ENCODE results near the gene RTCB. TPM values are rescaled to one million over a fixed set of nuclear protein-coding genes. Genes with fewer than 3 reads are reported as not detected.
"Not testable (repeated sequence)": the region's sequence is repeated elsewhere in the genome, so short reads cannot be mapped to it uniquely, and the experiment has no call there.

RTCB gene
- polyA plus RNA-seq, 4 donors, result 75.7 to 206 (median 123) TPM

DNA sequence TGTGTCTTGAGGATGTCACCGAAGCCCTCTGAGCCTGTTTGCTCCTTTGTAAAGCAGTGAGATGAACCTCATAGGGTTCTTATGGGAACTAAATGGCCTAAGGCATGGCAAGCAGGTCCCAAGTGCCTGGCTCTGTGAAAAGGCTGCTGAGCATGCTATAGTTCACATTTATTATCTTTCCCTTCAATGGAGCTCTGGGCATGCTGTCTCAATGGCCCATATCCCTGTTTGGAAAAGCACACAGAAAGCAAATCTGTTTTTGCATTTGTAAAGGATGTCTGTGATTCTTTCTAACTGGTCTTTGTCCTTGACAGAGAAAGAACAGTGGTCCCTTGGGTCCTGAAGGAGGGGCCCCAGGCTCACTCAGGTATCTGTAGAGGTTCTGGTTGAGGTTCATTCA lies 26.4 kb downstream of the RTCB start:
- FAIRE-seq (no peak), DNase-seq (no peak)
- Histone ChIP-seq H3K27ac (ENCODE audit: low read depth in 1 of 3, low read length in 2 of 3) (no peak overlapping the region), H3K4me3 (ENCODE audit: low read depth in 1 of 3, low read length in 3 of 3) (no peak overlapping the region), H3K36me3 (ENCODE audit: control insufficient read depth in 3 of 3, insufficient read depth in 2 of 3, low read depth in 1 of 3, low read length in 3 of 3) (peaks cover 15 to 29% (median 26%) of the 10 kb centered on the region in 3 donors), H3K9me3 (ENCODE audit: control insufficient read depth in 2 of 2, insufficient read depth in 1 of 2, low read depth in 1 of 2, low read length in 1 of 2) (no peaks in the 10 kb centered on the region), H3K4me1 (ENCODE audit: control insufficient read depth in 3 of 3, insufficient read depth in 2 of 3, low read depth in 1 of 3, low read length in 2 of 3) (no peaks in the 10 kb centered on the region), H3K27me3 (ENCODE audit: control insufficient read depth in 3 of 3, insufficient read depth in 3 of 3, low read length in 3 of 3) (no peaks in the 10 kb centered on the region)
- 93 to 98% (median 95%) methylated on average over 1 of the region's 1 CpG for WGBS, 3 donors

DNA sequence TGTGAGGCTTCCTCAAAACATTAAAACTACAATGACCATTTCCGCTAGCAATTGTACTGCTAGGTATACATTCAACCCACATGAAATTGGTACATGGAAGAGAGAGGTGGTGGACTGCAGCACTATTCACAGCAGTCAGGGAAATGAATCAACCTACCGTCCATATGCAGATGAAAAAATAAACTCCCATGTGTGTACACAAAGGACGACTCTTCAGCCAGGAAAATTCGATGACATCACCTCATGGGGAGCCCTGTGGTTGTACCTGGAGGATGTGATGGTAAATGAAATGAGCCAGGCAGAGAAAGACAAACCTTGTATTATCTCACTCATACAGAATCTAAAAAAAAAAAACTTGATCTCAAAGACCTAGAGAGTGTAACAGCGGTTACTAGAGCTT lies 31.1 kb downstream of the RTCB start:
- FAIRE-seq (no peak), DNase-seq (no peak)
- H3K4me1 ChIP-seq (ENCODE audit: control insufficient read depth in 3 of 3, insufficient read depth in 2 of 3, low read depth in 1 of 3, low read length in 2 of 3), result no peaks in the 10 kb centered on the region
- no peaks in the 10 kb centered on the region for H3K27me3 ChIP-seq (ENCODE audit: control insufficient read depth in 3 of 3, insufficient read depth in 3 of 3, low read length in 3 of 3)
- no peak overlapping the region for H3K27ac ChIP-seq (ENCODE audit: low read depth in 1 of 3, low read length in 2 of 3)
- 59 to 65% (median 59%) methylated on average over 5 of the region's 5 CpGs for WGBS, 3 donors
- peaks cover 0 to 7% (median 1%) of the 10 kb centered on the region in 3 donors for H3K36me3 ChIP-seq (ENCODE audit: control insufficient read depth in 3 of 3, insufficient read depth in 2 of 3, low read depth in 1 of 3, low read length in 3 of 3)
- no peaks in the 10 kb centered on the region for H3K9me3 ChIP-seq (ENCODE audit: control insufficient read depth in 2 of 2, insufficient read depth in 1 of 2, low read depth in 1 of 2, low read length in 1 of 2)
- no peak overlapping the region for H3K4me3 ChIP-seq (ENCODE audit: low read depth in 1 of 3, low read length in 3 of 3)

DNA sequence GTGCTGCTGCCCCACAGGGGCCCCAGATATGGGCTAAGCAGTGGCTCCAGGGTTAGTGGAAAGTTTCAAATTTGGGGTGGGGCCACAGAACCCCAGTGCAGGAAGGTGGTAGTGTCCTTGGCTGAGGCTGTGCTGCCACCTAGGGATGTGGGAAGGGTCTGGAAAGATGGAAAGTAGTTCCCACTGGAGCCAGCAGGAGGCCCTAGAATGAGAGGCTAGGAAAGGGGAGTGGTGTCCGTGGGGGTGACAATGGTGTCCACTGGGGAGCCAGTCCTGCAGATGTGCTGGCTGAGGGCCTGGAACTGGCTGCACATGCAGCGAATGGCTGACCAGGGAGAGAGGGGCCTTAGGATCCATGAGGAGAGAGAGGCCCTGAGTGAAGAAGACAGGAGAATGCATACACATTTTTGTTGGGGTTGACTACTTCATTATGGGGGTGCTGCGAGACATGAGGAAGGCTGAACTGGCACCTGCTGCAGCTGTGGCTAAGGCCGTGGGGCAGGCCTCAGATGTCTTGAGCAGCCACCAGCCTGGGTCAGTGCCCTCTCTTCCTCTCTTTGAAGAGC lies 33.3 kb downstream of the RTCB start:
- 45 to 57% (median 51%) methylated on average over 3 to 4 of the region's 4 CpGs for WGBS, 3 donors
- Histone ChIP-seq H3K4me3 (ENCODE audit: low read depth in 1 of 3, low read length in 3 of 3) (no peak overlapping the region), H3K27me3 (ENCODE audit: control insufficient read depth in 3 of 3, insufficient read depth in 3 of 3, low read length in 3 of 3) (no peaks in the 10 kb centered on the region), H3K27ac (ENCODE audit: low read depth in 1 of 3, low read length in 2 of 3) (no peak overlapping the region), H3K36me3 (ENCODE audit: control insufficient read depth in 3 of 3, insufficient read depth in 2 of 3, low read depth in 1 of 3, low read length in 3 of 3) (no peaks in the 10 kb centered on the region), H3K9me3 (ENCODE audit: control insufficient read depth in 2 of 2, insufficient read depth in 1 of 2, low read depth in 1 of 2, low read length in 1 of 2) (no peaks in the 10 kb centered on the region), H3K4me1 (ENCODE audit: control insufficient read depth in 3 of 3, insufficient read depth in 2 of 3, low read depth in 1 of 3, low read length in 2 of 3) (no peaks in the 10 kb centered on the region)
- DNase-seq (peak; percentile 46 to 59), FAIRE-seq (no peak)

DNA sequence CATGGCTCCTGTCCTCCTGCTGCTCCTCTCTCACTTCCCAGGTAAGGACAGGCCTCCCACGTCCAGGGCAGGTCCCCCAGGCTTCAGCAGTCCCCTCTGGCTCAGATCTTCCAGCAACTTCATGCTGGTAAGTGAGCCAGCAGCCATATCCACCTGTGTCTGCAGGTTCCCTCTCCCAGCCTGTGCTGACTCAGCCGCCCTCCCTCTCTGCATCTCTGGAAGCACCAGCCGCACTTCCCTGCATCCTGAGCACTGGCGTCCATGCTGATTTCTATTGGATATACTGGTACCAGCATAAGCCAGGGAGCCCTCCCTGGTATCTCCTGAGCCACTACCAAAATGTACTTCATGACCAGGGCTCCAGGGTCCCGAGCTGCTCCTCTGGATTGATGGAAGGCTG lies 35.4 kb downstream of the RTCB start:
- Histone ChIP-seq H3K27ac (ENCODE audit: low read depth in 1 of 3, low read length in 2 of 3) (no peak overlapping the region), H3K9me3 (ENCODE audit: control insufficient read depth in 2 of 2, insufficient read depth in 1 of 2, low read depth in 1 of 2, low read length in 1 of 2) (no peaks in the 10 kb centered on the region), H3K27me3 (ENCODE audit: control insufficient read depth in 3 of 3, insufficient read depth in 3 of 3, low read length in 3 of 3) (no peaks in the 10 kb centered on the region), H3K4me1 (ENCODE audit: control insufficient read depth in 3 of 3, insufficient read depth in 2 of 3, low read depth in 1 of 3, low read length in 2 of 3) (no peaks in the 10 kb centered on the region), H3K36me3 (ENCODE audit: control insufficient read depth in 3 of 3, insufficient read depth in 2 of 3, low read depth in 1 of 3, low read length in 3 of 3) (no peaks in the 10 kb centered on the region), H3K4me3 (ENCODE audit: low read depth in 1 of 3, low read length in 3 of 3) (no peak overlapping the region)
- DNase-seq (no peak), FAIRE-seq (no peak)
- 70 to 79% (median 78%) methylated on average over 5 of the region's 5 CpGs for WGBS, 3 donors

DNA sequence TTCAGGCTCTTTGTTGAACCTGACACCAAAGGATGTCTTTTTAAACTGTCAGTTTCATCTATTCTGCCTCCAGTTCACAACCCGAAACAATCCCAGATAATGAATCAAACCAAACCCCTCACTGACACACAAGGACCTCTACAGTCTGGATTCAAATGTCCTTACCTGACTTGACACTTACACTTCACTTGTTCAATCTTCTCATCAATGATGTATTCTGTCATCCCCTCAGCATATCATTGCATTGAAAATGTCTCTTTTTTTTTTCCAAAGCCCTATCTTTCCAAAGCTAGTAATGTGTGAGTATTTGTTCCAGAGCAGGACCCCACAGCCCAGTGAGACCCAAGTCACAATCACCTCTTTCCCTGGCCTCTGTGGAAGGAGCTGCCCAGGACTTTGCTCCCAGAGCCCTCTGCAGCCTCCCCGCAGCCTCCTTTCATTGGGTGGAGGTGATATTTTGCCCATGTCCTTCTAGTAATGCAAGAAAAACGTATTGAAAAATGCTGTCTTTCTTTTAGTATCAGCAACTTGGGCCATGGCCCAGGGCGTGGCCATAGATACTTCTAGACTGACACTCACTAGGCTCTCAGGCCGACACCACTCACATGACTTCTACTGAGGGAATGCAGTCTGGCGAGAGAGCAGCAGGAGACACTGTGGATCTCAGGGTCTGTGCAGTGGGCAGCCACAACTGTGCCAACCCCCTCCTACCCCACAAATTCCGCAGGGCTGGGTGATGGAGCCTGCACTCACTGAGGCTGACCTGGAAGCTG lies 36.2 kb downstream of the RTCB start:
- no peak overlapping the region for H3K4me3 ChIP-seq (ENCODE audit: low read depth in 1 of 3, low read length in 3 of 3)
- no peaks in the 10 kb centered on the region for H3K4me1 ChIP-seq (ENCODE audit: control insufficient read depth in 3 of 3, insufficient read depth in 2 of 3, low read depth in 1 of 3, low read length in 2 of 3)
- H3K36me3 ChIP-seq (ENCODE audit: control insufficient read depth in 3 of 3, insufficient read depth in 2 of 3, low read depth in 1 of 3, low read length in 3 of 3), result no peaks in the 10 kb centered on the region
- WGBS, 3 donors, result 70 to 80% (median 73%) methylated on average over 7 of the region's 7 CpGs
- FAIRE-seq, result no peak
- DNase-seq, result no peak
- no peak overlapping the region for H3K27ac ChIP-seq (ENCODE audit: low read depth in 1 of 3, low read length in 2 of 3)
- no peaks in the 10 kb centered on the region for H3K9me3 ChIP-seq (ENCODE audit: control insufficient read depth in 2 of 2, insufficient read depth in 1 of 2, low read depth in 1 of 2, low read length in 1 of 2)
- no peaks in the 10 kb centered on the region for H3K27me3 ChIP-seq (ENCODE audit: control insufficient read depth in 3 of 3, insufficient read depth in 3 of 3, low read length in 3 of 3)

DNA sequence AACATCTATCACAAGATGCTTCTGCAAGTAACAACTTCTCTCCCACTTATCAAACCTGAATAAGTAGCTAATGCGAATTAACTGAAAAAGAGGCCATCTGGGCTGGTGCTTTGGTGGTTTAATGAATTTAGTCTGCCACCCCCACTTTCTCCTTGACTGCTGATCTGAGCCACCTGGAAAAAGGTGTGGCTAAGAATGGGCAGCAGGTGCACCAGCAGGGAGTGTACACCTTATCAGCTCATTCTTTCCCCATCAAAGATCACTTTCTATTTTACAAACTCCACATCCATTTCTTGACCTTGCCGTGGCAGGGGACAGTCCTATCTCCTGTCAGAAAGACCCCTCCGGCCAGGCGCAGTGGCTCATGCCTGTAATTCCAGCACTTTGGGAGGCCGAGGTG lies 47.8 kb downstream of the RTCB start:
- WGBS, 3 donors, result 5 to 61% (median 39%) methylated on average over 5 of the region's 5 CpGs
- no peak overlapping the region for H3K4me3 ChIP-seq (ENCODE audit: low read depth in 1 of 3, low read length in 3 of 3)
- DNase-seq (peak; percentile 32 to 70), FAIRE-seq (no peak)
- H3K36me3 ChIP-seq (ENCODE audit: control insufficient read depth in 3 of 3, insufficient read depth in 2 of 3, low read depth in 1 of 3, low read length in 3 of 3), result no peaks in the 10 kb centered on the region
- no peaks in the 10 kb centered on the region for H3K9me3 ChIP-seq (ENCODE audit: control insufficient read depth in 2 of 2, insufficient read depth in 1 of 2, low read depth in 1 of 2, low read length in 1 of 2)
- no peaks in the 10 kb centered on the region for H3K27me3 ChIP-seq (ENCODE audit: control insufficient read depth in 3 of 3, insufficient read depth in 3 of 3, low read length in 3 of 3)
- no peaks in the 10 kb centered on the region for H3K4me1 ChIP-seq (ENCODE audit: control insufficient read depth in 3 of 3, insufficient read depth in 2 of 3, low read depth in 1 of 3, low read length in 2 of 3)
- H3K27ac ChIP-seq (ENCODE audit: low read depth in 1 of 3, low read length in 2 of 3), result no peak overlapping the region

DNA sequence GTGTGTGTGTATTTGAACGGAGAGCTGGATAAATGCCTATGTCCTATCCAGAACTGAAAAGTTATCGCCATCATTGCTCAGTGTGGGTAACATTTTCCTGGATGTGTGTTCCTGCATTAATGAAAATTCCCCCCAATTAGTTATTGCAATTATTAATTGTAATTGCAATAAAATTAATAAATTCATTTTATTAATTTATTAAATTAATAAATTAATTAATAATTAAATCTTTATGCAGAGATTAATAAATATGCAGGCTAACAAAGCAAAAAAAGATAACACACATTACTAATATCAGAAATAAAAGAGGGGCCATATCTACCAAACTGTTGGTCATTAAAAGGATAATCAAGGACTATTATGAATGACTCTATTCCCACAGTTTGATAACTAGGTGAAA lies 50.8 kb downstream of the RTCB start:
- Histone ChIP-seq H3K27ac (ENCODE audit: low read depth in 1 of 3, low read length in 2 of 3) (no peak overlapping the region), H3K4me1 (ENCODE audit: control insufficient read depth in 3 of 3, insufficient read depth in 2 of 3, low read depth in 1 of 3, low read length in 2 of 3) (no peaks in the 10 kb centered on the region), H3K36me3 (ENCODE audit: control insufficient read depth in 3 of 3, insufficient read depth in 2 of 3, low read depth in 1 of 3, low read length in 3 of 3) (no peaks in the 10 kb centered on the region), H3K4me3 (ENCODE audit: low read depth in 1 of 3, low read length in 3 of 3) (no peak overlapping the region), H3K27me3 (ENCODE audit: control insufficient read depth in 3 of 3, insufficient read depth in 3 of 3, low read length in 3 of 3) (no peaks in the 10 kb centered on the region), H3K9me3 (ENCODE audit: control insufficient read depth in 2 of 2, insufficient read depth in 1 of 2, low read depth in 1 of 2, low read length in 1 of 2) (no peaks in the 10 kb centered on the region)
- DNase-seq (no peak), FAIRE-seq (no peak)
- WGBS, 3 donors, result 71 to 92% (median 87%) methylated on average over 2 of the region's 2 CpGs

DNA sequence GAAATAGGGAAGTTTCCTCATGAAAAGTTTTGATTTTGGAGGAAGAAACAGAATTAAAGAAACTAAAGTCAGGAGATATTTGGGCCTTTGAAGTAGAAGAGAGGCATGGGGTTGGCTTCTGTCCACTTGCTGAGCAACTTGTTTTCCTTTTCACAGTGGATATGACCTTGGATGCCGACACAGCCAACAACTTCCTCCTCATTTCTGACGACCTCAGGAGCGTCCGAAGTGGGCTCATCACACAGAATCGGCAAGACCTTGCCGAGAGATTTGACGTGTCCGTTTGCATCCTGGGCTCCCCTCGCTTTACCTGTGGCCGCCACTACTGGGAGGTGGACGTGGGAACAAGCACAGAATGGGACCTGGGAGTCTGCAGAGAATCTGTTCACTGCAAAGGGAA lies 52.0 kb downstream of the RTCB start:
- not testable (repeated sequence) for H3K4me3 ChIP-seq (ENCODE audit: low read depth in 1 of 3, low read length in 3 of 3); H3K36me3 ChIP-seq (ENCODE audit: control insufficient read depth in 3 of 3, insufficient read depth in 2 of 3, low read depth in 1 of 3, low read length in 3 of 3); H3K27ac ChIP-seq (ENCODE audit: low read depth in 1 of 3, low read length in 2 of 3); H3K9me3 ChIP-seq (ENCODE audit: control insufficient read depth in 2 of 2, insufficient read depth in 1 of 2, low read depth in 1 of 2, low read length in 1 of 2); FAIRE-seq; H3K4me1 ChIP-seq (ENCODE audit: control insufficient read depth in 3 of 3, insufficient read depth in 2 of 3, low read depth in 1 of 3, low read length in 2 of 3); H3K27me3 ChIP-seq (ENCODE audit: control insufficient read depth in 3 of 3, insufficient read depth in 3 of 3, low read length in 3 of 3); DNase-seq
- WGBS, 3 donors, result 72 to 81% (median 80%) methylated on average over 11 of the region's 11 CpGs

DNA sequence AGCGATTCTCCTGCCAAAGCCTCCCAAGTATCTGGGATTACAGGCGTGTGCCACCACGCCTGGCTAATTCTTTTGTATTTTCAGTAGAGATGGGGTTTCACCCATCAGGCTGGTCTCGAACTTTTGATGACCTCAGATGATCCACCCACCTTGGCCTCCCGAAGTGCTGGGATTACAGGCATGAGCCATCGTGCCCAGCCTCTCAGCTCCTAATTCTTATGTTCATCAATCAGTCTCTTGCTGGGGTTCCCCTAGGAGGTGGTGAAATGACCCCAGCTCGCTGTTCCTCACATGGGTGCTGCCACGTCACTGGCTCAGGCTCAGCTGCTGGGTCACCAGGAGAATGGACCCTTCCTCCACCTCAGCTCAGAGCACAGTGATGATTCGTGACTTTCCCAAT lies 54.5 kb downstream of the RTCB start, which contains the start of gene RFPL3:
Gene RFPL3, plus strand, starts transcription at position 301 of the 400 bp plus-strand sequence. CDS start 205 bp downstream, outside the sequence.
- H3K4me3 ChIP-seq (ENCODE audit: low read depth in 1 of 3, low read length in 3 of 3); FAIRE-seq; H3K9me3 ChIP-seq (ENCODE audit: control insufficient read depth in 2 of 2, insufficient read depth in 1 of 2, low read depth in 1 of 2, low read length in 1 of 2); H3K36me3 ChIP-seq (ENCODE audit: control insufficient read depth in 3 of 3, insufficient read depth in 2 of 3, low read depth in 1 of 3, low read length in 3 of 3); DNase-seq; H3K27me3 ChIP-seq (ENCODE audit: control insufficient read depth in 3 of 3, insufficient read depth in 3 of 3, low read length in 3 of 3); H3K4me1 ChIP-seq (ENCODE audit: control insufficient read depth in 3 of 3, insufficient read depth in 2 of 3, low read depth in 1 of 3, low read length in 2 of 3); H3K27ac ChIP-seq (ENCODE audit: low read depth in 1 of 3, low read length in 2 of 3): not testable (repeated sequence)
- WGBS, 3 donors, result 77 to 78% (median 77%) methylated on average over 9 of the region's 9 CpGs
